ACHN (cell line): Measurements from ENCODE around the gene ATM.

ENCODE experiments used
- DNase-seq: peaks from one replicate; pipeline ENCODE4 v3.0.0-alpha.2; 2015
- in situ Hi-C: cut with HindIII; loops from 2 replicates; pipeline ENCODE4 v1.10.0; 2017; ENCODE audit warnings: low sequenced_read_pairs, low pct_ligation_motif_present, low pct_unique_long_range_greater_than_20kb

ATM gene, protein sequence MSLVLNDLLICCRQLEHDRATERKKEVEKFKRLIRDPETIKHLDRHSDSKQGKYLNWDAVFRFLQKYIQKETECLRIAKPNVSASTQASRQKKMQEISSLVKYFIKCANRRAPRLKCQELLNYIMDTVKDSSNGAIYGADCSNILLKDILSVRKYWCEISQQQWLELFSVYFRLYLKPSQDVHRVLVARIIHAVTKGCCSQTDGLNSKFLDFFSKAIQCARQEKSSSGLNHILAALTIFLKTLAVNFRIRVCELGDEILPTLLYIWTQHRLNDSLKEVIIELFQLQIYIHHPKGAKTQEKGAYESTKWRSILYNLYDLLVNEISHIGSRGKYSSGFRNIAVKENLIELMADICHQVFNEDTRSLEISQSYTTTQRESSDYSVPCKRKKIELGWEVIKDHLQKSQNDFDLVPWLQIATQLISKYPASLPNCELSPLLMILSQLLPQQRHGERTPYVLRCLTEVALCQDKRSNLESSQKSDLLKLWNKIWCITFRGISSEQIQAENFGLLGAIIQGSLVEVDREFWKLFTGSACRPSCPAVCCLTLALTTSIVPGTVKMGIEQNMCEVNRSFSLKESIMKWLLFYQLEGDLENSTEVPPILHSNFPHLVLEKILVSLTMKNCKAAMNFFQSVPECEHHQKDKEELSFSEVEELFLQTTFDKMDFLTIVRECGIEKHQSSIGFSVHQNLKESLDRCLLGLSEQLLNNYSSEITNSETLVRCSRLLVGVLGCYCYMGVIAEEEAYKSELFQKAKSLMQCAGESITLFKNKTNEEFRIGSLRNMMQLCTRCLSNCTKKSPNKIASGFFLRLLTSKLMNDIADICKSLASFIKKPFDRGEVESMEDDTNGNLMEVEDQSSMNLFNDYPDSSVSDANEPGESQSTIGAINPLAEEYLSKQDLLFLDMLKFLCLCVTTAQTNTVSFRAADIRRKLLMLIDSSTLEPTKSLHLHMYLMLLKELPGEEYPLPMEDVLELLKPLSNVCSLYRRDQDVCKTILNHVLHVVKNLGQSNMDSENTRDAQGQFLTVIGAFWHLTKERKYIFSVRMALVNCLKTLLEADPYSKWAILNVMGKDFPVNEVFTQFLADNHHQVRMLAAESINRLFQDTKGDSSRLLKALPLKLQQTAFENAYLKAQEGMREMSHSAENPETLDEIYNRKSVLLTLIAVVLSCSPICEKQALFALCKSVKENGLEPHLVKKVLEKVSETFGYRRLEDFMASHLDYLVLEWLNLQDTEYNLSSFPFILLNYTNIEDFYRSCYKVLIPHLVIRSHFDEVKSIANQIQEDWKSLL (N-terminal part only)

DNA sequence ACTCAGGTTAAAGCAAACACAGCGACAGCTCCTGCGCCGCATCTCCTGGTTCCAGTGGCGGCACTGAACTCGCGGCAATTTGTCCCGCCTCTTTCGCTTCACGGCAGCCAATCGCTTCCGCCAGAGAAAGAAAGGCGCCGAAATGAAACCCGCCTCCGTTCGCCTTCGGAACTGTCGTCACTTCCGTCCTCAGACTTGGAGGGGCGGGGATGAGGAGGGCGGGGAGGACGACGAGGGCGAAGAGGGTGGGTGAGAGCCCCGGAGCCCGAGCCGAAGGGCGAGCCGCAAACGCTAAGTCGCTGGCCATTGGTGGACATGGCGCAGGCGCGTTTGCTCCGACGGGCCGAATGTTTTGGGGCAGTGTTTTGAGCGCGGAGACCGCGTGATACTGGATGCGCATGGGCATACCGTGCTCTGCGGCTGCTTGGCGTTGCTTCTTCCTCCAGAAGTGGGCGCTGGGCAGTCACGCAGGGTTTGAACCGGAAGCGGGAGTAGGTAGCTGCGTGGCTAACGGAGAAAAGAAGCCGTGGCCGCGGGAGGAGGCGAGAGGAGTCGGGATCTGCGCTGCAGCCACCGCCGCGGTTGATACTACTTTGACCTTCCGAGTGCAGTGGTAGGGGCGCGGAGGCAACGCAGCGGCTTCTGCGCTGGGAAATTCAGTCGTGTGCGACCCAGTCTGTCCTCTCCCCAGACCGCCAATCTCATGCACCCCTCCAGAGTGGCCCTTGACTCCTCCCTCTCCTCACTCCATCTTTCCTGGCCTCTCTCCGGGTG, at the start of gene ATM, which contains the start of gene NPAT:
TSS of gene ATM (plus strand) at position 494 of the 774 bp plus-strand sequence. CDS start 4,558 bp downstream, outside the sequence.
TSS of gene NPAT (minus strand) at position 65 of the 774 bp plus-strand sequence. CDS start 102 bp downstream, outside the sequence.
- in situ Hi-C loops, result no loop called here
- DNase-seq, result peak; percentile 98

DNA sequence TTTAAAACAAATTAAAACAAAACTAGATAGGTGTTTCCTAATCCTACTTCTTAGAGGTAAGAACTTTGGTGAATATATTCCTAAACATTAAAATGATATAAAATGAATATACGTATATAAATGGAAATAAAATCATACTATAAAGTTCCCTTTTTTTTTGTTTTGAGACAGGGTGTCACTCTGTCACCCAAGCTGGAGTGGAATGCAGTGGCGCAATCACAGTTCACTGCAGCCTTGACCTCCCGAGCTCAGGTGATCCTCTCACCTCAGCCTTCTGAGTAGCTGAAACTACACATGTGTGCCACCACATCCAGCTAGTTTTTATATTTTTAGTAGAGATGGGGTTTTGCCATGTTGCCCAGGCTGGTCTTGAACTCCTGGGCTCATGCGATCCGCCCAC, 45.3 kb upstream of the ATM start:
- in situ Hi-C loops, result no loop called here
- DNase-seq, result no peak

- DNase-seq, result no peak
- in situ Hi-C loops, result no loop called here
Observed at GRCh38 chr11:108193725-108194124, 29.1 kb upstream of the ATM start.

- in situ Hi-C loops, result no loop called here
- no peak for DNase-seq
Observed at GRCh38 chr11:108196901-108197300, 26.0 kb upstream of the ATM start.

DNA sequence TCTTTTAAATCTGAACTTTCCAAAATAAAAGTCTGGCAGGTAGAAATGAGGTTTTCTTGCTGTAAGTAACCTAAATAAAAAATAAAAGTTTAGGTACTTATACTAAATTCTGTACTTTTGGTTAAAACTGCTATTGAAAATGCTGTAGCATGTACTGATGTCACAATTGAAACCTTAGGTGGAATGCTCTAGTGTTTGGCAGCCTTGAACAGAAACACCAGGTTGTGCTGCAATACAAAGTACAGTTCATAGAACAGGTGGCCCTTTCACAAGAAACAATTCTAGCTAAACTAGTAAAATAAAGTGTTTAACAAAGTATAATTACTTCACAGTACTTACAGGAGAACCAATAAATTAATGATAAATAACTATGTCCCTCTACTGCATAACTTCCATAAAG, 25.5 kb upstream of the ATM start:
- in situ Hi-C loops, result no loop called here
- DNase-seq, result no peak

DNA sequence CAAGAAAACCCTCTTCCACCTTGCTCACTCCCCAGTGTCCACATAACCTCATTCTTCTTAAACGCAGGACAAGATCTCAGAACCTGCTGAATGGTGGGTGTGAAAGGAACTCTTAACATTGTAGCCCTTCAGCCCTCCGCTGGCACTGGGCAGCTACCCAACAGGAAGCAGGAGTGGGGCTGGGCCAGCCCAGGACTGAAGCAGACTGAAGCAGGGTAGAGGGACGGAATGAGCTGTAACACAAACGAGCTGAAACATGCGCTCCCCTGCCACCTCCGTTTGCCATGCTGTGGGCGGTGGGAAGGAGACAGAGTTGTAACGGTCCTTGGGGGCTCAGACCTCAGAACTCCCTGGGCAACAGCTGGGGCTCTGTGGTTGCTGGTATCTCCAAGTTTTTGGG, 24.0 kb upstream of the ATM start:
- in situ Hi-C loops, result no loop called here
- no peak for DNase-seq

DNA sequence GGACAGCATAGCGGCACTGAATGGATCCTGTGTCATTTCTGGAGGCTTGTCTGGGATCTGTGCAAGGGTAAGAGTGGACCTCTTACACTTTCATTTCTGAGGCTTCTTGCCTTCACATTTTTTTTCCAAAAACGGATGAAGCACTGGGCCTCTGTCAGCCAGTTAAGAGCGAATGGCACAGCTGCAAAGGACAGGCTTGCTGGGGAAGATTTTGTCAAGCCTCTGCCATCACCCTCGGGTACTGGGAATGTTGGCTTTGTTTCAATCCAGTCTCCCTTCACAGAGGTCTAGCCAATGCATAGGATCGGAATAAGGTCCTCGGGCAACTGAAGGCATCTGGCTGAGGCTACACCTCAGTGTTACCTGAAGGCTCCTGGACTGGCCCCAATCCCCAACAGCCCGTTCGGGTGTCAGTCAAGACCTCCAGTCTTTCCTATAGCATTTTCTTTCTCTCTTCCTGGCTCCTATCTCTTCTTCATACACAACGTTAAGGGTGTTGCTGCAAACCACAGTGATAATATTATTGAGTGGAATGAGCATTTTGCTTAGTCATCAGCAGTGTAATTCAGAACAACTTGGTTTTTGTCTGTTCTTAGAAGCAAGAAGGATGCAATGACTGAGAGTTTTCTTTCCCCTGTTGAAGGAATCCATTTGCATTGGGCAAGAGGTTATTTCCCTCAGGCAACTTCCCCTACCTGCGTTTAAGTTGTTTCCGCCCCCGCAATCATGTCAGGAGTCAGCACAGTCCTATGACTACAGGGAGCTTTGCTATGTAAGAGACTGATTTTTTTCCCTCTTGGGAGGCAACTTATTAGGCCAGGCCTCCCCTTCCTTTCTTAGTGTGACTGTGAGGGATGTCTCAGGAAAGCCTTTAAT, 23.2 kb upstream of the ATM start:
- no peak for DNase-seq
- in situ Hi-C loops, result no loop called here

DNA sequence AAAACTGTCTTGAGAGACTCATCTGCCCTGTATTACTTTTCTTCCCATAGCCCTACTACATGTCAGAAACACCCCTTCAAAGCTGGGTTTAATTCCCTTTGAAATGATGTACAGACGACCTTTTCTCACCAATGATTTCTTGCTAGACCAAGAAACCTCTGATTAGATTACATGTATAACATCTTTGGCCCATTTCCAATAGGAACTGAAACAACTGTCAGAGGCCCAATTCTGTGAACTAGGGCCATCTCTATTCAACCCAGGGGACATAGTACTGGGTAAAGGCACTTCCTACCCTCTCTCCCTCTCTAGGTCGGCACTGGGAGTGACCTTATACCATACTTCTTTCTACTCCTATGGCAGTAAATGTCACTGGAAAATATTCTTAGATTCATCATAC, 19.8 kb upstream of the ATM start:
- DNase-seq, result no peak
- in situ Hi-C loops, result no loop called here

GRCh38 chr11:108204376-108204775, 18.5 kb upstream of the ATM start:
- no peak for DNase-seq
- in situ Hi-C loops, result no loop called here

GRCh38 chr11:108204929-108205499, 17.9 kb upstream of the ATM start:
- in situ Hi-C loops, result no loop called here

GRCh38 chr11:108206171-108206570, 16.7 kb upstream of the ATM start:
- in situ Hi-C loops, result no loop called here
- DNase-seq, result no peak

More at GRCh38 chr11:108204929-108205499, 17.9 kb upstream of the ATM start:
- no peak for DNase-seq

DNA sequence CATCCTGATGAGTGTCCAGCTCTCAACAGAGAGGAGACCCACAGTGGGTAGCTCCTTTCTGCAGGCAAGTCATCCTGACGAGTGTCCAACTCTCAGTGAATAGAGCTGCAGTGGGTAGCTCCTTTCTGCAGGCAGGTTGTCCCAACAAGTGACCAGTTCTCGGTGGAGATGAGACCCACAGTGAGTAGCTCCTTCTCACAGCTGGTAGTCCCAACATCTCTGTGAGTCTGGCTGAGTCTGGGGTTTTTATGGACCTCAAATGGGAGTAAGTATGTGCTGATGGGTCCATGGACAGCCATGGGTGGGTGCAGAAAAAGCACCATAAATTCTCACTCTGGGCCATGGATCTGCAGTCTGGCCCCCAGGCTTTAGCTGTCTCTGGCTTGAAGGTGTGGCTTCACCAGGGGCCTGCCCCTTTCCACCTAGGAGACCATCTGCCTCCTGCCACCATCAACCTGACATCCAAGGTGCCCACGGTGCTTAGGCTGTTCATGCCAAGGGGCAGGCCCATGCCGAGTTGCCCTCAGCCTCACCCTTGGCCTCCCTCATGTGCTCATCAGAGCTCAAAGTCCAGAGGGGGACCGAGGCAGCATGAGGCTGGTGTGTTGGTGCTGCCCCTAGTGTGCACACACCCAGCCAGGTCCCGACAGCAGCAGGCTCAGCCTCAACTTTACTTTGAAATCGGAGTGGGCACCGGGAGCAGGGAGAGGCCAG, 15.7 kb upstream of the ATM start:
- in situ Hi-C loops, result no loop called here
- no peak for DNase-seq

- in situ Hi-C loops, result no loop called here
- no peak for DNase-seq
Observed at GRCh38 chr11:108207683-108208060, 15.2 kb upstream of the ATM start.

- in situ Hi-C loops, result no loop called here
- DNase-seq, result no peak
Observed at GRCh38 chr11:108210441-108210840, 12.4 kb upstream of the ATM start.

DNA sequence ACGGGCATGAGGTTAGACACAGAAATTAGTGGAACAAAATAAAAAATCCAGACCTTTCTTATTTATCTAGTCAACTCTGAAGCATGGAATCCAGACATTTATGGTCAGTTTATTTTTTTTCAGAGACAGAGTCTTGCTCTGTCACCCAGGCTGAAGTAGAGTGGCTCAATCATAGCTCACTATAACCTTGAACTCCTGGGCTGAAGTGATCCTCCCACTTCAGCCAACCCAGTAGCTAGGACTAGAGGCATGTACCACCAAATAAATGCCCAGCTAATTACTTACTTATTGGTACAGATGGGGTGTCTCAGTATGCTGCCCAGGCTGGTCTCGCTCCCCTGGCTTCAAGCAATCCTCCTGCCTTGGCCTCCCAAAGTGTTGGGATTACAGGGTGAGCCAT, 9.1 kb upstream of the ATM start:
- no peak for DNase-seq
- in situ Hi-C loops, result no loop called here

GRCh38 chr11:108216988-108217387, 5.9 kb upstream of the ATM start:
- no peak for DNase-seq
- in situ Hi-C loops, result no loop called here
